GM12878 (cell line): ENCODE results near the gene RFK. TPM values are rescaled to one million over a fixed set of nuclear protein-coding genes. Genes with fewer than 3 reads are reported as not detected.

Source experiments
- BCL11A ChIP-seq: IDR thresholded peaks from 2 replicates; pipeline ENCODE4 v1.6.1; 2011; ENCODE audit warnings: low read depth, low read length
- CEBPB ChIP-seq, 2 experiments: fragments of 150-350 bp in 1 of 2; IDR thresholded peaks; 2 replicates each; pipeline ENCODE4 v1.6.1; 2012 to 2014; ENCODE audit warnings: low read depth in 2 of 2, low read length in 2 of 2, borderline replicate concordance in 1 of 2, inconsistent platforms in 1 of 2
- CHD4 ChIP-seq: fragments of 200-600 bp; sonication (generic); IDR thresholded peaks from 2 replicates; pipeline ENCODE4 v1.6.1; 2016; ENCODE audit warnings: mild to moderate bottlenecking
- EP300 ChIP-seq, 2 experiments: fragments of 150-350 bp in 1 of 2; IDR thresholded peaks; 2 replicates each; pipeline ENCODE4 v1.6.1; 2011 to 2012; ENCODE audit warnings: low read depth in 2 of 2, low read length in 2 of 2, borderline replicate concordance in 1 of 2, improper control_type of control experiment in 1 of 2, inconsistent platforms in 1 of 2; ENCODE audit not compliant: control insufficient read depth in 1 of 2
- FOS ChIP-seq: IDR thresholded peaks from 3 replicates; pipeline ENCODE4 v1.6.1; 2011; ENCODE audit warnings: borderline replicate concordance; ENCODE audit not compliant: insufficient read length; ENCODE audit errors: extremely low read depth
- HCFC1 ChIP-seq: fragments of 150-350 bp; IDR thresholded peaks from 2 replicates; pipeline ENCODE4 v1.6.1; 2014; ENCODE audit warnings: low read length
- JUND ChIP-seq: IDR thresholded peaks from 2 replicates; pipeline ENCODE4 v1.6.1; 2012; ENCODE audit warnings: low read depth, mild to moderate bottlenecking, low read length, improper control_type of control experiment, moderate library complexity
- KDM1A ChIP-seq: fragments of 200-600 bp; sonication (generic); IDR thresholded peaks from 2 replicates; pipeline ENCODE4 v1.6.1; 2016; ENCODE audit warnings: borderline replicate concordance
- NKRF ChIP-seq: fragments of 450-650 bp; conservative IDR thresholded peaks from 2 replicates; pipeline ENCODE4 v1.6.1; 2017; ENCODE audit warnings: mild to moderate bottlenecking, moderate library complexity
- PAX5 ChIP-seq: IDR thresholded peaks from 2 replicates; pipeline ENCODE4 v1.6.1; 2011; ENCODE audit warnings: low read depth, low read length, borderline replicate concordance
- PML ChIP-seq: IDR thresholded peaks from 2 replicates; pipeline ENCODE4 v1.6.1; 2012; ENCODE audit warnings: low read length, inconsistent platforms
- RFX5 ChIP-seq: IDR thresholded peaks from 2 replicates; pipeline ENCODE4 v1.6.1; 2011; ENCODE audit warnings: low read depth, low read length, improper control_type of control experiment
- SIX5 ChIP-seq: IDR thresholded peaks from 2 replicates; pipeline ENCODE4 v1.6.1; 2011; ENCODE audit warnings: mild to moderate bottlenecking, low read depth, low read length, moderate library complexity; ENCODE audit not compliant: severe bottlenecking
- SREBF2 ChIP-seq: IDR thresholded peaks from 2 replicates; pipeline ENCODE4 v1.6.1; 2012; ENCODE audit warnings: mild to moderate bottlenecking, low read length
- STAT3 ChIP-seq: IDR thresholded peaks from 2 replicates; pipeline ENCODE4 v1.6.1; 2011; ENCODE audit warnings: low read depth, low read length, improper control_type of control experiment
- USF2 ChIP-seq: IDR thresholded peaks from 2 replicates; pipeline ENCODE4 v1.6.1; 2011; ENCODE audit warnings: low read depth, low read length, improper control_type of control experiment, borderline replicate concordance
- ZBTB40 ChIP-seq: fragments of 450-650 bp; IDR thresholded peaks from 2 replicates; pipeline ENCODE4 v1.6.1; 2016; ENCODE audit warnings: mild to moderate bottlenecking, moderate library complexity, borderline replicate concordance
- ZNF274 ChIP-seq: IDR thresholded peaks from one replicate; pipeline ENCODE4 v1.8.0; 2011; ENCODE audit not compliant: insufficient read length, insufficient read depth
- ZNF687 ChIP-seq: fragments of 450-650 bp; IDR thresholded peaks from 2 replicates; pipeline ENCODE4 v1.6.1; 2017; ENCODE audit warnings: mild to moderate bottlenecking, moderate library complexity
- polyA plus RNA-seq, 11 experiments: library from polyadenylated mRNA; depleted of rRNA in 4 of 11; unstranded in 6 of 11; stranded (reverse) in 5 of 11; fragments of >200 nt; fragmentation: Nextera tagmentation in 4 of 11; fragmentation: Illumina TruSeq in 1 of 11; extraction: Ambion mirVana in 4 of 11; extraction: Trizol in 1 of 11; gene quantifications; 1 replicate in 1 of 11; 2 replicates in 10 of 11; pipeline versions ENCODE4 v1.2.1 to v1.2.3, GENCODE V29; 2011 to 2016; ENCODE audit warnings: inconsistent platforms in 2 of 11, missing spikeins in 2 of 11, low read depth in 1 of 11
- total RNA-seq, 4 experiments: library from RNA; depleted of rRNA in 3 of 4; stranded (reverse); fragments of >200 nt in 3 of 4; fragmentation: Illumina TruSeq in 1 of 4; extraction: Trizol in 1 of 4; gene quantifications; 2 replicates each; pipeline versions ENCODE4 v1.2.1 to v1.2.3, GENCODE V29; 2013 to 2021

Gene RFK
- total and polyA plus RNA-seq, 10 of the 15 experiments (the other 5 are each of a cell fraction or from before 2014, with no cell fraction given): 4.4 to 18.6 (median 11.6) TPM

GRCh38 chr9:76441551-76442322 is 47.5 kb upstream of the RFK start (continued):
- TF ChIP-seq BCL11A (peak; percentile 85), JUND (no peak), PML (peak; percentile 62; the same call in 1 of the 2 replicates), SREBF2 (no peak), NKRF (no peak), ZNF274 (no peak), FOS (no peak), STAT3 (0 out of 2 replicates have a peak, but pooled peaks have one; percentile 65), SIX5 (no peak), EP300 (IDR thresholded peaks at IDR 0.05; ENCODE audit: borderline replicate concordance in 1 of 2, control insufficient read depth in 1 of 2, low read depth in 2 of 2, low read length in 2 of 2) (peak; percentile 71 to 80), USF2 (no peak), CHD4 (no peak), HCFC1 (no peak), ZBTB40 (no peak), PAX5 (peak; percentile 76), CEBPB (IDR thresholded peaks at IDR 0.05; ENCODE audit: borderline replicate concordance in 1 of 2, low read depth in 2 of 2, low read length in 2 of 2) (no peak), KDM1A (no peak), ZNF687 (no peak), RFX5 (no peak)
